K562 treated with DMSO at 1 percent for 4 hours (cell line): ENCODE measurements around the gene STX17. TPM values are rescaled to one million over a fixed set of nuclear protein-coding genes. Genes with fewer than 3 reads are reported as not detected.

Experiments used
- total RNA-seq: library from RNA; unstranded; fragments of 300-600 nt; gene quantifications from 2 replicates; pipeline ENCODE4 v1.2.3, GENCODE V29; 2022; ENCODE audit not compliant: insufficient read depth

The STX17 gene
- 7.4 and 8.0 TPM in 2 replicates for total RNA-seq

DNA sequence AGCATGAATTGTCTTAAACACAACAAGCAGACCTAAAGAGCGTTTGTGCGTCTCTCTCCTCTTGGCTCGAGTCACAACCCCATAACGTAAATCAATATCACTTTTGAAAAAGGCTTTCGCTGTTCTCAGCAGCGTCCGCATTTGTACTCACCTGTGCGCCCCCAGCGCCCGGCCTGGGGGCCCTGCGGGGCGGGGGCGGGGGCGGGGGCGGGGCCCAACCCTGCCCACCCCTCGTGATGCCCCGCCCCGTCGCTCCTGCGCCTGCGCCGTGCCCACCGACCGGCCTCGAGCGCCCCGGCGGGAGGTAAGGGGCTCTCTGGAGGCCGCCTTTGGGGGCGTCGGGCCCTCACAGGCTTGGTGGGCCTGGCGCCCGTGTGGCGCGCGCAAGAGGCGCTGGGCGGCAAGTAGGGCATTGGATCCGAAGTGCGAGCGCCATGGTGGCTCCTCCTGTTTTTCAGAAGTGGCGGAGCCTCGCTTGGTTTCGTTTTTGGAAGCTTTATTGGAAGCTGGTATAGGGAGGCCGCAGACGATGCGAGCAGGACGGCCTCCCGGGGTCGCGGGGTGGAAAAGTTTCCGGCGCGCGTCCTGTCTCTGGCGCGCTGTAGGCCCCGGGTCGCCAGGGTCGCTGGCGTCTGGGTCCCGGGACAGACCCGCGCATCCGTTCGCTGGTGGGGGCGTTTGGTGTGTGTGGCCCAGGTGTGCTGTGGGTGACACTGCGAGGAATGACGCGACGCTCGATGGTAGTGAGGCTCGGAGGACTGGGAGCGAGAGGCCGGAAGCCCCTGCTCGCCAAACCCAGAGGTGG is at the start of gene STX17:
Gene STX17 (plus strand): TSS at position 252 of the 805 bp plus-strand sequence. CDS start 8,586 bp downstream, outside the sequence.

Other genes with a start within 250 kb of the STX17 start
- gene NR4A3, start 84.8 kb upstream of the STX17 start, total RNA-seq = 0.18 TPM in 1 of 2 replicates, not detected in the other
- 16.4 and 21.6 TPM in 2 replicates for gene ERP44, start 192.3 kb downstream of the STX17 start, total RNA-seq
- gene INVS, start 192.6 kb downstream of the STX17 start, total RNA-seq = 4.3 and 6.0 TPM in 2 replicates